Thyroid gland (tissue), 4 donors: ENCODE measurements around the gene NCR2.

Experiments used
- POLR2A ChIP-seq, 2 donors: fragments of 450-650 bp; IDR thresholded peaks; one replicate each; pipeline ENCODE4 v1.6.1; 2017; ENCODE audit warnings: antibody characterized with exemption in 2 of 2, mild to moderate bottlenecking in 2 of 2, moderate library complexity in 1 of 2
- TF ChIP-seq, protein P1 (sequence below), 6 experiments: fragments of 200-600 bp in 3 of 6; fragments of 450-650 bp in 3 of 6; sonication (generic) in 3 of 6; IDR thresholded peaks; one replicate each; pipeline ENCODE4 v1.5.1; 2016 to 2019; ENCODE audit warnings: antibody characterized with exemption in 6 of 6, mild to moderate bottlenecking in 2 of 6, inconsistent platforms in 1 of 6, moderate library complexity in 1 of 6

- TF ChIP-seq, protein P1, sequence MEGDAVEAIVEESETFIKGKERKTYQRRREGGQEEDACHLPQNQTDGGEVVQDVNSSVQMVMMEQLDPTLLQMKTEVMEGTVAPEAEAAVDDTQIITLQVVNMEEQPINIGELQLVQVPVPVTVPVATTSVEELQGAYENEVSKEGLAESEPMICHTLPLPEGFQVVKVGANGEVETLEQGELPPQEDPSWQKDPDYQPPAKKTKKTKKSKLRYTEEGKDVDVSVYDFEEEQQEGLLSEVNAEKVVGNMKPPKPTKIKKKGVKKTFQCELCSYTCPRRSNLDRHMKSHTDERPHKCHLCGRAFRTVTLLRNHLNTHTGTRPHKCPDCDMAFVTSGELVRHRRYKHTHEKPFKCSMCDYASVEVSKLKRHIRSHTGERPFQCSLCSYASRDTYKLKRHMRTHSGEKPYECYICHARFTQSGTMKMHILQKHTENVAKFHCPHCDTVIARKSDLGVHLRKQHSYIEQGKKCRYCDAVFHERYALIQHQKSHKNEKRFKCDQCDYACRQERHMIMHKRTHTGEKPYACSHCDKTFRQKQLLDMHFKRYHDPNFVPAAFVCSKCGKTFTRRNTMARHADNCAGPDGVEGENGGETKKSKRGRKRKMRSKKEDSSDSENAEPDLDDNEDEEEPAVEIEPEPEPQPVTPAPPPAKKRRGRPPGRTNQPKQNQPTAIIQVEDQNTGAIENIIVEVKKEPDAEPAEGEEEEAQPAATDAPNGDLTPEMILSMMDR (IDR thresholded peaks at IDR 0.05) = no peak
- TF ChIP-seq POLR2A (IDR thresholded peaks at IDR 0.05) = no peak
These were observed 20.2 kb upstream of the NCR2 start for GRCh38 chr6:41315203-41315602.
